Stimulated activated CD8-positive, alpha-beta memory T cell treated with anti-CD3 and anti-CD28 coated beads, Interleukin-7, amount 100 ng/mL, for 24 hours (primary cell): ENCODE measurements around the gene LRRC1.
"Not testable (repeated sequence)": the region's sequence is repeated elsewhere in the genome, so short reads cannot be mapped to it uniquely, and the experiment has no call there.

Experiments used
- DNase-seq: peaks from one replicate; pipeline ENCODE4 v3.0.0-alpha.2; 2020; ENCODE audit warnings: low read depth

Gene LRRC1

DNA sequence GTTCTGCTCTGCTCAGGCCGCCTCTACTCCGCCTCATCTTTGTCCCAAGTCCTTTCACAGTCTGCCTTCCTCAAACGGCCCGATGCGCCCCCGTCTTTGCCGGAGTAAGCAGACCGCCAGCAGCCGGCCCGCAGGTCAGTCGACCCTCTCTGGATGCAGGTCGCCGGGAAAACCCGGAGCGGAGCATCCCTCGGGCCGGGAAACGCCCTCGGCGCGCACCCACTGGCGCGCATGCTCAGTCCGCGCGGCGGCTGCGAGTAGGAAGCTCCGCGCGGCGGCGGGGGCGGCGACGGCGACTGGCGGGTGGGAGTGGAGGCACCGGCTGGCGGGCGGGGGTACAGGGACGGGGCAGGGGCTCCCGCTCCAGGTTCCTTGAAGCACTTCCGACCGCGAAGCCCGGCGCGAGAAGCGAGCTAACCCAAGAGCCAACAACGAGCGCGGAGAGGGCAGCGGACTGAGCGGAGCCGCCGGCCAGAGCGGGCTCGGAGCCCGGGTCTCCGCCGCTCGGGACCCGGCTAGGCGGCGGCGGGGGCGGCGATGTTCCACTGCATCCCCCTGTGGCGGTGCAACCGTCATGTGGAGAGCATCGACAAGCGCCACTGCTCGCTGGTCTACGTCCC is at the start of gene LRRC1:
Gene LRRC1 (plus strand): TSS at position 286 of the 620 bp plus-strand sequence. CDS start 252 bp downstream, at position 538.
- DNase-seq = peak; percentile 71

DNA sequence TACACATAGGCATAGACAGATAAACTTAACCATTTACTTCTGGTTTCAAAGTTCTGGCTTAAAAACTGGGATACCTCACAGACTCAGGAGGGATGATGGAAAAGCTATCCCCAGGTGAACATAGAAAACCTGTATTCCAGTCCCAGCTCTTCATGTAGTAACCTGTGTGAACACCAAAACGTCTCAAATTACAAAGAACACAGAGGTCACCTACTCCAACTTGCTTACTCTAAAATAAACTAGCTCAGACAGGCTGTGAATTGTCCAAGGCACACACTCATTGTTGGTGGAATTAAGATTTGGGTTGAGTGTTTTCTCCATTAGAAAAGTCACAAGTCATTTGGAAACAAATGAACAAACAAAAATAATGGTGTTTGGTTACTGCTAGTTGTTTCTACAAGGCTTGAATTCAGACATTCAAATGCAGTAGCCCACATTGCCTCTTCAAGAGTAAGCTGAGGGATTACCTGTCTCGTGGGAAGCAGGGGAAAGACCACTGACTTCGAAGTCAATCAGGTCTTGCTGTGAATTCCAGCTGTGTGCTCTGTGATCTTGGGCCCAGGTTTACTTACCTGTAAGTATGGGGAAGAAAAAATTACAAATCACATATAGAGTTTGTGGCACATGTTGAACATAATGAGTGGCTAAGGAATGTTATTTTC is 48.2 kb upstream of the LRRC1 start:
- DNase-seq = no peak

DNA sequence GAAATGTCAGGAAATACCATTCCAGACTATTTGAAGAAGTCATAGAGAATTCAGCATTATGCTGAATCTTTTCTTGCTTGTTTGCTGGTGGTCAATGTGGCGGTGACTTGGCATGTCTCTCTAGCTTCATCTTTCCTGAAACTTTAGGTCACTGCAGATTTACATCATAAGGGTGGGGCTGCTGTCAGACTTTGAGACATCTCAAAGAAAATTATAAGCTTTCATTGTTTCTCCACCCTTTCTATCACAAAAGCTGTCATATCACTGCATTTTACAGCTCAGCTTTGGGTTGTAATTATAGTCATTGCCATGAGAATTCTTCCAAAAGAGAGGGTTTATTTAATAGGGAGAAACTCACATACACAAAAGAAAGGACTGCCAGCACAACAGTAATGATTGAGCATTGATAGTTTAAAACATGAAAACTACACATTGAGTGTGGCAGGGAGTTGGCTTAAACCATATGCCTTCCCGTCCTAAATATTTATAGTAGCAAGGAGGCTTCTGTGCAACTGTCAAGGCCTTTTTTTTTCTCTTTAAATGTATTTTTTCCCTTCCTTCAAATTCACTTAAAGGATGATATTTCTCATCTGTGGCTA is 44.7 kb upstream of the LRRC1 start:
- no peak for DNase-seq

DNA sequence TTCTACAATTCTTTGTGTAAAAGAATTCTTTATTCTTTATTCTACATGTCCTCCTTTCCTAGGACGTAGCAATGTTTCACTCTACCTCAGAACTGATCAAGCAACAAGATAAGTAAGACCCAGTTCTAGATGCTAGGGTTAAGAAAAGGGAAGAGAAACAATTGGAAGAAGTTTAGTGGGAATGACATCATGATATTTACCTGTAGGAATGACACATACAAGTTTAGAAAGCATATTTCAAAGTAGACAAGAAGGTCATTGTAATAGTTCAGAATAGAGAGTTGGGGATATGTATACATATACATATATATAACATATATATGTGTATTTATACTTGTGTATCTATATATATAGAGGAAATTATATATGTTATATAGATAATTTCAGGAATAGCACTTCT is 43.4 kb upstream of the LRRC1 start:
- DNase-seq = no peak

DNA sequence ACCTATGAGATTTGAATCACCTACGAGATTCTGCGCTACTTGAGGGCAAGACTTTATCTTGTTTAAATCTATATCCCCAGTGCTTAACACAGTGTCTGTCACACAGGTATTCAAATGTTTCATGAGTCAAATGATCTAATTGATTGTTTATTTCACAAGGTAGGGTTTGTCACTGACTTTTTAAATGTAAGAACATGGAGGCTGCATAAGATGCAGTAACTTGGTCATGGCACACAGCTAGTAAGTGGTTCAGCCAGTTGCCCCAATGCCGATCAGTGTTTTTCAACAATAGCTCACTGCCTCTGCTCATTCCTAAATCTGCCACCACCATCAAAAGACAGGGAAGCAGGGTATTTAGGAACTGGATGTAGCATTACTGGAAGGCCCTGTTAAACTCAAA is 42.4 kb upstream of the LRRC1 start:
- no peak for DNase-seq

DNA sequence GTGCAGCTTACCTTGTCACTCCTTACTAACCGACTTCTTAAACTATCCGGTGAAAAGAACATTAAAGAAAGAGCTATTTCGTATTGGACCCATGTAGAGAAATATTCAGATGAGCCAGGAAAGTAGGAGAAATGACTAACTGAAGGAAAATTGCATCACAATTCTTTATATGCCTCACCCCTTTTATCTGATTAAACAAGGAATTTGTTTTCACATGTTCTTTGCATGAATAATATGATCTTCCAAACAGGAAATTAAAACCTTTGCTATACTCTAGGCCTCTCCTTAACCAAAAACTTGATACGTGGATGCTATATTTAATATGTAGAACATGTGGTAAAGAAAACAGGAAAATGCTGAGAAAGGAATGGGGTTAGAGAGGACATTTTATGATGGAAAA is 41.9 kb upstream of the LRRC1 start:
- no peak for DNase-seq

DNA sequence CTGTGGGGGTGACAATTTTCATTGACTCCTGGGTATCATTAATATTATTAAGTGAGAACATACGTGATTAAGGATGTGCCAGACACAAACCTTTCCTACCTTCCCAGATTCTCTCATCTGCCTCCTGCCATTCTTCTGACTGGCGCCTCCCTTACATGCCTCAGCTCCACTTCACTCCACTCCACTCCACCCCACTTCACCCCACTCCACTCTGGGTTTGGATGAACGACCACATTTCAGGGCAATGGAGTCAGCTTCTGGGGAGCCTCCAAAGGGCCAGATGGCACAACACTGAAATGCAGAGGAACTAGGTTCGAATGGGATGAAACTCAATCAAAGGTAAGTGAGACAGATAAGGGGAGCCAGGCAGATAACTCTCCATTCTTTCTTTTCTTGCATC is 40.5 kb upstream of the LRRC1 start:
- no peak for DNase-seq

DNA sequence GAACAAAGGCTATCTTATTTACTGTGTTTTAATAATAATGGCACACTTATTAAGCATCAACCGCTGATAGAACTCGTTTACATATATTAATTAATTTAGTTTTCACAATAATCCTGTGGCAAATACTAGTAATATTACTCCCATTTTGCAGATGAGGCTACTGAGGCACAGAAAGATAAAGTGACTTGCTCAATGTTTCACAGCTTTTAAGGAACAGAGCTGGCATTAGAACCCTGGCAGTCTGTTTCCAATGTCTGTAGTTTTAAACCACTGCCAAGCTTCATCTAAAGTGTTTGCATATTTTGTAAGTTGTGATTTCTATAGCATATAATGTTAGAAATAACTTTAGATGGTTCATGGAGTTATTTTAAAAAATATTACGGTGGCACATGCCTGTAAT is 38.4 kb upstream of the LRRC1 start:
- no peak for DNase-seq

DNA sequence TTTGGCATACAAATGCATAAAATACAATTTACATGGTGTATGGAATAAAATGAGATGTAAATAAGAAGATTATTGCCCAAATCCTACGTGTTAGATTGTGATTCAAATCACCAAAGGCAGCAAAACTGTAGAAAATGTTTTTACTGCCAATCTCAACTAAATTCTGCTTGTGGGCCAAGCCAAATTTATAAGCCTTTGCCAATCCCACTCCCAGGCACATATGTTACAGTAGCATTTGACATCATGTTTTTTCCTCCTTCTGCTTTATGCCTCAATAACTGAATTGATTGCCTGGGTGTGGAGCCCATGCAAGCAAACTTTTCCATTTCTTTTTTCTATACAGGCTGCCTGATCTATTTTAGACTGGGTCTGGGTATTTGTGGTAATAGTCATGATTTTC is 36.3 kb upstream of the LRRC1 start:
- no peak for DNase-seq

DNA sequence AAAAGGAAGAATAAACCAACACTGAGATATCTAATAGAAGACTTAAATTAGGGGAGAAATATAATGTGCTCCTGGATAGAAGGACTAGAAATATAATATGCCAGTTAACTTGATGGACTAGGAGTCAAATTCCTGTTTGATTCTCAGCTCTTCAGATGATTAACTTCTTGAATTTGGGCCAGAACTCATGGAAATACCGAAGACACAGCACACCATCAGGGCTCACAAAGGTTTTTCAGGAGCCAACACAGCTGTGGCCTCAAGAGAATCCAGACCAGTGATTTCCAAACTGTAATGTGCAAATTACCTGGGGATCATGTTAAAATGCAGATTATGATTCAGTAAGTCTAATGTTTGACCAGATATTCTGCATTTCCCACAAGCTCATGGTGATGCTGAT is 33.8 kb upstream of the LRRC1 start:
- no peak for DNase-seq

DNA sequence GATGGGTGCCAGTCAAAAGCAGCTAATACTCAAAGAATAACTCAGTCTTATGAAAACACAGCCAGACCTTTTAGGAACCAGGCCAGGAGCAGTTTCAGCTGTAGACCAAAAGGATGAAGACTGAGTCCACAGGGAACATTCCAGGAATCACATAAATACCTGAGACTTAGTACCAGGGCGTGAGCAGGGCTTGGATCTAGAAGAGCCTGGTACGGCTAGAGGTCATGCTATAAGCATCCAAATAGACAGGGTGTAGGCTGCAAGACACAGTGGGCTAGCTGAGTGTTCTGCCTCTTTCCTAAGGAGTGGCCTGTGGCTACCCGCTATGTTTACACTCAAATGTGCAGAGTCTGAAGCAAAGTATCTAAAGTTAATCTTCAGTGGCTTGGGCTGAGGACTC is 29.5 kb upstream of the LRRC1 start:
- DNase-seq = no peak

DNA sequence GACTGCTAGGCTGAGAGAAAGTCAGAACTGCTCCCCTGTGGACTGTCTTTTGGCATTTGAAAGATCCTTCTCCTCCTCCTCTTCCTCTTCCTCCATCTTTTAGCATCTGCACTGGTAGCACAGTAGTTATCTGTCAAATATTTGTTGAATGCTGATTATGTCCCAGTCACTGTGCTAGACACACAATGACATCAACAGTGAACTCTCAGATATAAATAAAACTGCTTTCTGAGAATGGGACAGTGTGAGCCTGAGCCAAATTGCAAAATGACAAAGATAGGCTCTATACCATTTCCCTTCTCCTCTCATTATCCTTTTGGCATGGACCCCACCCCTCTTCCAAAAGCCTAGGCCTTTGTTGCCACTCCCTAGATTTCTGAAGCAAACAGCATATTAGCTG is 27.9 kb upstream of the LRRC1 start:
- DNase-seq = no peak

DNA sequence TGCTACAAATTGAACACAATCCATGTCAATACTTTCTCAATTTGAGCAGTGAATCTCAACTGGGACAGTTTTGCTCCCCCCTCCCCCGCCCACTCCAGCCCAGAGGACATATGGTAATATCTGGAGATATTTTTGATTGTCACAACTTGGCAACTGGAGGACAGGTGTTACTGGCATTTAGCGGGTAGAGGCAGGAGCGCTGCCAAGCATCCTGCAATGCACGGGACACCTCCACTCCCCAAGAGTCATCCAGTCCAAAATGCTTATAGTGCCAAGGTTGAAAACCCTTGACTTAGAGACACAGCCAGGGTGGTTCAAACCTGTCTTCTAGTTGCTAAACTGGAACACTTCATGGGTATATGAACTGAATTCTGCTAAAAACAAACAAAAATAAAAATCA is 26.9 kb upstream of the LRRC1 start:
- DNase-seq = no peak

DNA sequence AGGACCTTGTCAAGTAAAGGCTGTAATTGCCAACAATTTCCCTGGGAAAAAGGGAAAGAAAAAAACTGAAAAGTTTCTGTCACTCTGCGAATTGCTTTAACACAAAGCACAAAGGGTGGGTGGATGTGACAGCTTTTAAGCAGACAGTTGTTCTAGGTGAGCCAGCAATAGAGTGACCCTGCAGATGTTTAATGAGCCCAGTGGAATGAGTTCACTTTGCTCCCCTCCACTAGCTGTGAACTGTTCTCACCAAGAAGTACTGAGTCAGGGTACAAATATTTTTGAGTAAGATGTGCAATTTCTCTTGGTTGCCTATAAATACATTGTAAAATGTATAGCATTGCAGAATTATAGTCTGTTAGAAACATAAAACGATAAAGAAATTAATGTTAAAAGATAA is 26.2 kb upstream of the LRRC1 start:
- no peak for DNase-seq

DNA sequence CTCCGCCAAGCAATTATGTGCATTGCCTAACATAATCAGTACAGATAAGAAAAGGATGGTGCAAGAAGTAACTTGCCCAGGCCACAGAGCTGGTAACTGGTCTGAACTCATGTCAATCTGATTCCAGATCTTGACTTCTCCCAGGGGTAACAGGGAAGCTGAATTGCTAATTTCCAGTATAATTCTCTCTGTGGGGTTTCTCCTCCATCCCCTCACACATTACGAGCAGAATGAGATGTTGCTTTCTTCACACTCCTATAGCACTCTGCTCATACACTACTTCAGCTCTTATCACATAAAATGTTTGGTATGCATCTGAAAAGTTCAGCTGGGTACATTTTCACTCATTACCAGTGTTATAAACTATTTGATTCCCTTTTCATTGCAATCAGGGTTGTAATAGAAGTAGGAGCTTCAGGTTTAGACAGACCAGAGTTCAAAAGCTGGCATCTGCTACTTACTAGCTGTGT is 24.0 kb upstream of the LRRC1 start:
- DNase-seq = no peak

DNA sequence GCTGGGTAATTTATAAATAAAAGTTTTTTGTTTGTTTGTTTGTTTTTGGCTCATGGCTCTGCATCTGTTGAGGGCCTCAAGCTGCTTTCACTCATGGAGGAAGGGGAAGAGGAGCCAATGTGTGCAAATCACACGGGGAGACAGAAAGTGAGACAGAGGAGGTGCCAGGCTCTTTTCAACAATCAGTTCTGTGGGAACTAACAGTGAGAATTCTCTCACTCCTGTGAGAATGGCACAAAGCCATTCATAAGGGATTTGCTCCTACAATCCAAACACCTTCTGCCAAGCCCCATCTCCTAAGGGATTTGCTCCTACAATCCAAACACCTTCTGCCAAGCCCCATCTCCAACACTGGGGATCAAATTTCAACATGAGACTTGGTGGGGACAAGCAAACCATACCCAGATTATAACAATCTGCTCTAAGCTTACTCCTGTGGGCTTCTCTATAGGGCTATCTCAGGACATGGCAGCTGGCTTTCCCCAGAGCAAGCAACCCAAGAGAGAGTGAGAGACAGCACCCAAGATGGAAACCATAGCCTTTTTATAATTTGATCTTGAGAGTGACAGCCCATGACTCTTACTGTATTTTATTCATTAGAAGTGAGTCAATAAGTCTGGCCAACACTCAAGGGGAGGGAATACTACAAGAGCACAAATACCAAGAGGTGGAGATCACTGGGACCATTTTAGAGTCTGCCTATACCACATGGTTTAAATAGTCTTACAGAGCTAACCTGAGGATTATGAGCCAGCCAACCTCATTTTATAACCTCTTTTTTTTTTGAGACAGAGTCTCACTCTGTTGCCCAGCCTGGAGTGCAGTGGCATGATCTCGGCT is 22.8 kb upstream of the LRRC1 start:
- no peak for DNase-seq

DNA sequence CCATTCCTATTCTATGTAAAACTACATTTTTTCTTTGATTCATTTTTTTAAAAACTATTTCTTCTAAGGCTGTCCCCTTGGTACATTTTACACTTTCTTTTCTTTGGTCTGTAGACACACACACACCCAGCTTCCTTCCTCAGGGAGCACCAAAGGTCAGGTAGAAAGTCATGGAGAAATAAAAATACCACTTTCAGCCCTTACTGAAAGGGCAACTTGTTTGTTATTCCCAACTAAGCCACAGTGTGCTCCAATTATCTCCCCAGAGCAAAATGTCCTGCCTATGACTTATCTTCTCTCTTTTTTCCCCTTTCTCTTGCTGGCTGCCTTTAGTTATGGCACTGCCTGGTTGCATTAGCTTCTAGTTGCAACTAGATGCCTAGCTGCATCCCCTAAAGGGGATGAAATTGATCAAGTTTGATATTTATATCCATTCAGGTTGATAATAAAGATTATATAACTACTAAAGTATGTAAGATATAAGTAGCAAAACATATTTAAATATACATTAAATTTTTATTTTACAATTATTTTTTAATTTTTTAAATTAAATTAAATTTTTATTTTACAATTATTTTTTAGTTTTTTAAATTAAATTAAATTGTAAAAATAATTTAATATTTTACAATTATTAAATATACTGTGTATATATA is 21.6 kb upstream of the LRRC1 start:
- DNase-seq = no peak

DNA sequence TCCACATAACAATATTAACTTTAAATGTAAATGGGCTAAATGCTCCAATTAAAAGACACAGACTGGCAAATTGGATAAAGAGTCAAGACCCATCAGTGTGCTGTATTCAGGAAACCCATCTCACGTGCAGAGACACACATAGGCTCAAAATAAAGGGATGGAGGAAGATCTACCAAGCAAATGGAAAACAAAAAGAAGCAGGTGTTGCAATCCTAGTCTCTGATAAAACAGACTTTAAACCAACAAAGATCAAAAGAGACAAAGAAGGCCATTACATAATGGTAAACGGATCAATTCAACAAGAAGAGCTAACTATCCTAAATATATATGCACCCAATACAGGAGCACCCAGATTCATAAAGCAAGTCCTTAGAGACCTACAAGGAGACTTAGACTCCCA is 18.7 kb upstream of the LRRC1 start:
- DNase-seq = not testable (repeated sequence)

DNA sequence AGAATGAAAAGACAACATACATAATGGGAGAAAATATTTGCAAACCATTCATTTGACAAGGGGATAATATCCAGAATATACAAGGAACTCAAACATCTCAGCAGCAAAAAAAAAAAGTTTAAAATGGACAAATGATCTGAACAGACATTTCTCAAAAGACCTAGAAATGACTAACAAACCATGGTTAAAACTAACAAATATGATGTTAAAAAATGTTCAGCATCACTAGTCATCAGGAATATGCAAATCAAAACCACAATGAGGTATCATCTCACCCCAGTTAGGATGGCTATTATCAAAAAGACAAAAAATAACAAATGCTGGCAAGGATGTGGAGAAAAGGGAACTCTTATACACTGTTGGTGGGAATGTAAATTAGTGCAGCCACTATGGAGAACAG is 9.8 kb upstream of the LRRC1 start:
- DNase-seq = not testable (repeated sequence)

DNA sequence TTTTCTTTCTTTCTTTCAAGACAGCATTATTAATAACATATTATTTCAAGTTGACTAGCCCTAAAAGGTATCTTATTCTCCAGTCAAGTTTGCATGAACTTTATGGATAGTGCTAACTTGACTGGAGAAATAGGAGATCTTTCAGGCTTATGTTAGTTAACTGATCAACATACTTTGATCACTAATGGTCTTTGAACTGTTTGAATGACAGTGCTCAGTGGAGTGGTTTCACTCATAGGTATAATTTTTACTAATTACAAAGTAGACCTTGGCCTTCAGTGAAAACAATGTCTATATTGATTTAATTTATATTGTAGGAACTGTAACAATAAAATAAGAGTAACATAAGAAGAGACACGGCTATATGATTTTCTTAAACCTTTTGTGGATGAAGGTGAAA is 8.0 kb upstream of the LRRC1 start:
- no peak for DNase-seq

DNA sequence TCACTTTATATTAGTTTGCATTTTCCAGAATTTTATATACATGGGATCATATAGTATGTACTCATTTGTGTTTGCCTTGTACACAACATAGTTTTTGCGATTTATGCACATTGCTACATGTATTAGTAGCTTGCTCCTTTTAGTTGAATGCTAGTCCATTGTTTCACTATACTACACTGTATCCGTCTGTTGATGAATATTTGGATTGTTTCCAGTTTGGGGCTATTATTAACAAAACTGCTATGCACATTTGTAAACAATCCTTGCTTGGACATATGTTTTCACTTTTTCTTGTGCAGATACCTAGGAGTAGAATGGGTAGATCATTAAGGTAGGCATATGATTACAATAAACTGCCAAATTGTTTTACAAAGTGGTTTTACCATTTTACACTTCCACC is 3.9 kb upstream of the LRRC1 start:
- DNase-seq = no peak

DNA sequence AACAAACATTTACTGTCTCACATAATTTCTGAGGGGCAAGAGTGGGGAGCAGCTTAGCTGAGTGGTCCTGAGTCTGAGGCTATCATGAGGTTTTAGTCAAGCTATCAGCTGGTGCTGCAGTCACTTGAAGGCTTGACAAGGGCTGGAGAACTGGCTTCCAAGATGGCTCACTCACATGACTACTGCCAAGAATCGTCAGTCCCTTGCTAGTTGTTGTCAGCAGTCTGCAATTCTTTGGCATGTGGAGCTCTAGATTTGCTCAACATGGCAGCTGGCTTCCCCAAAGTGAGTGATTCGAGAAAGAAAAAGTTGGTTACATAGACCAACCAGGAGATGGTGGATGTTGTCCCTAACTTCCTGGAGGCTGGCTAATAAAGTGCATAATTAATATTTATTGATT is 2.8 kb upstream of the LRRC1 start:
- DNase-seq = no peak
